HG03558 (cell line): ENCODE results near the gene EPB41L3.

ENCODE experiments used
- ATAC-seq: cut with Tn5 transposase; IDR thresholded peaks from one replicate; pipeline ENCODE4 v1.9.1; 2021; ENCODE audit warnings: moderate number of reproducible peaks; ENCODE audit not compliant: unreplicated experiment; ENCODE audit errors: extremely low read depth

EPB41L3 gene

GRCh38 chr18:5420906-5421305 is 122.9 kb downstream of the EPB41L3 start:
- no peak for ATAC-seq

- ATAC-seq, result no peak
These were observed 124.2 kb downstream of the EPB41L3 start for GRCh38 chr18:5419601-5420000.

- ATAC-seq, result no peak
These were observed 124.8 kb downstream of the EPB41L3 start for GRCh38 chr18:5419030-5419429.

GRCh38 chr18:5417342-5417741 is 126.5 kb downstream of the EPB41L3 start:
- ATAC-seq, result no peak

GRCh38 chr18:5416112-5416511 is 127.7 kb downstream of the EPB41L3 start:
- no peak for ATAC-seq

GRCh38 chr18:5415665-5416064 is 128.1 kb downstream of the EPB41L3 start:
- ATAC-seq, result no peak

- no peak for ATAC-seq
These were observed 128.8 kb downstream of the EPB41L3 start for GRCh38 chr18:5415031-5415430.

GRCh38 chr18:5414546-5414945 is 129.3 kb downstream of the EPB41L3 start:
- ATAC-seq, result no peak

- ATAC-seq, result no peak
These were observed 130.3 kb downstream of the EPB41L3 start for GRCh38 chr18:5413447-5413846.

- ATAC-seq, result no peak
These were observed 133.2 kb downstream of the EPB41L3 start for GRCh38 chr18:5410582-5410981.

- no peak for ATAC-seq
These were observed 145.5 kb downstream of the EPB41L3 start for GRCh38 chr18:5398269-5398668.

- no peak for ATAC-seq
These were observed 146.7 kb downstream of the EPB41L3 start for GRCh38 chr18:5397102-5397501.

- no peak for ATAC-seq
These were observed 147.8 kb downstream of the EPB41L3 start for GRCh38 chr18:5395860-5396448.

- ATAC-seq, result no peak
These were observed 150.0 kb downstream of the EPB41L3 start for GRCh38 chr18:5393779-5394178.

GRCh38 chr18:5391409-5391808 is 152.4 kb downstream of the EPB41L3 start:
- no peak for ATAC-seq

- no peak for ATAC-seq
These were observed 154.4 kb downstream of the EPB41L3 start for GRCh38 chr18:5389356-5389755.

GRCh38 chr18:5388896-5389295 is 154.9 kb downstream of the EPB41L3 start:
- ATAC-seq, result no peak

- no peak for ATAC-seq
These were observed 163.2 kb downstream of the EPB41L3 start for GRCh38 chr18:5380586-5380985.

- ATAC-seq, result no peak
These were observed 166.8 kb downstream of the EPB41L3 start for GRCh38 chr18:5376986-5377385.

- no peak for ATAC-seq
These were observed 173.5 kb downstream of the EPB41L3 start for GRCh38 chr18:5370332-5370731.

- no peak for ATAC-seq
These were observed 174.3 kb downstream of the EPB41L3 start for GRCh38 chr18:5369513-5369912.

- ATAC-seq, result no peak
These were observed 178.4 kb downstream of the EPB41L3 start for GRCh38 chr18:5365443-5365842.

GRCh38 chr18:5350636-5351035 is 193.2 kb downstream of the EPB41L3 start:
- no peak for ATAC-seq
